Muscle layer of duodenum (tissue), 2 donors: Measurements from ENCODE around the gene UXT.
"Not testable (repeated sequence)": the region's sequence is repeated elsewhere in the genome, so short reads cannot be mapped to it uniquely, and the experiment has no call there.

ENCODE experiments used
- H3K27ac ChIP-seq: one replicate; pipeline ENCODE4 v1.7.0; 2013; ENCODE audit warnings: mild to moderate bottlenecking, low read length
- H3K27me3 ChIP-seq: one replicate; pipeline ENCODE4 v1.7.0; 2013; ENCODE audit warnings: low read depth, mild to moderate bottlenecking, control low read depth, low read length
- H3K36me3 ChIP-seq, 2 donors: one replicate each; pipeline ENCODE4 v1.7.0; 2013; ENCODE audit warnings: low read length in 2 of 2, control low read depth in 1 of 2, mild to moderate bottlenecking in 1 of 2; ENCODE audit not compliant: insufficient read depth in 2 of 2, control insufficient read depth in 1 of 2
- H3K4me1 ChIP-seq, 2 donors: one replicate each; pipeline ENCODE4 v1.7.0; 2013; ENCODE audit warnings: low read length in 2 of 2, mild to moderate bottlenecking in 2 of 2, control low read depth in 1 of 2, moderate library complexity in 1 of 2; ENCODE audit not compliant: insufficient read depth in 2 of 2, control insufficient read depth in 1 of 2
- H3K4me3 ChIP-seq, 2 donors: one replicate each; pipeline ENCODE4 v1.7.0; 2013; ENCODE audit warnings: low read length in 2 of 2, low read depth in 1 of 2, mild to moderate bottlenecking in 1 of 2
- H3K9me3 ChIP-seq, 2 donors: one replicate each; pipeline ENCODE4 v1.7.0; 2013; ENCODE audit warnings: low read length in 2 of 2, control low read depth in 1 of 2, mild to moderate bottlenecking in 1 of 2; ENCODE audit not compliant: control insufficient read depth in 1 of 2
- donor health status: healthy.

Gene UXT

DNA sequence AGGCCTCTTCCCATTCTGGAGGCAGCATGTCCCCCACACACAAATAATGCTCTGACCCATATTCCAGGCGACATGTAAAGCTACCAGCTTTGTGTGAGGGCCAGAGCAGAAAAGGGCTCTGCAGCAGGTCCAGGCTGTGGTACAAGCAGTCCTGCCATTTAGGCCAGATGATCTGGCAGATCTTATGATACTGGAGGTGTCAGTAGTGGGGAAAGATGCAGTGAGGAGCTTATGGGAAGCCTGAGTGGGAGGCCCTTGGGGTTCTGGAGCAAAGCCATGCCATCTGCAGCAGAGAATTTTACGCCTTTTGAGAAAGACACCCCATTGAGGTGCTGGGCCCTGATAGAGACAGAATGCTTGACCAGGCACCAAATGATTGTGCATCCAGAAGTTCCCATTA is 47.1 kb downstream of the UXT start:
- no peak overlapping the region for H3K27ac ChIP-seq
- H3K4me1 ChIP-seq: no peaks in the 10 kb centered on the region
- H3K9me3 ChIP-seq: no peaks in the 10 kb centered on the region
- no peak overlapping the region for H3K4me3 ChIP-seq
- no peaks in the 10 kb centered on the region for H3K36me3 ChIP-seq
- no peaks in the 10 kb centered on the region for H3K27me3 ChIP-seq

DNA sequence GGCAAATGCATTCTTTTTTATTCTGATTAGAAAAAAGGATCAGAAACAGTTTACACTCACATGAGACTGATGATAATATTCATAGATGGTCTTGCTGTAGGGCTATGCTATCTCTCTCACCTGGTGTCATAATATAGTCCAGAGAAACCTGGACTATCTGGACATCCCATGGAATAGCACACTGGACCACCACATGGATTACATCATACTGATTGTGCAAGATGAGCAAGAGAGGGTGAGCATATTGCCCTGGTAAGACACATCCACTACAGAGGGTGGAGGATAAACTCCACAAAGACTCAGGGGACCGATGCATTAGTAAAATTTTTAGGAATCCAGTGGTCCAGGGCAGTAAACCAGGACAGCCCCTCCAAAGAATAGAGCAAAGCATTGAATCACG is 47.5 kb downstream of the UXT start:
- Histone ChIP-seq H3K9me3 (no peaks in the 10 kb centered on the region), H3K4me3 (no peak overlapping the region), H3K27me3 (no peaks in the 10 kb centered on the region), H3K36me3 (no peaks in the 10 kb centered on the region), H3K27ac (no peak overlapping the region), H3K4me1 (no peaks in the 10 kb centered on the region)

DNA sequence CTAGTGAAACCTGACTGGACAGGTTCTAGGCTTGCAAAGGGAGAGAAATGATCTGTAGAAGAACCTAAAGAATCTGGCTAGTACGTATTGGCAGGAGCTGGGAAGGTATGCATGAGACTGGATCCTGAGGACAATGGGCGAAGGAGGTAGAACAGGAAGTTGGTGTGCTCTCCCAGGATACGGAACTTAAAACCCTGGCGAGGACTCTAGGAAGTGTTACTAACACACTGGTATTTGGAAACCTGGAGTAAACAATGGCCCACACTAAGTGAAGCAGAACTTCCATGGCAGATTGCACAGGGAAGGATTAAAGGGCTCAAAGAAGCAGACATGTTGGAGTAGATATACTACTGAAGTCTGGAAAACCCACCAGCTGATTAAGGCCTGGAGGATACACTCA is 48.5 kb downstream of the UXT start:
- Histone ChIP-seq H3K4me1 (no peaks in the 10 kb centered on the region), H3K36me3 (no peaks in the 10 kb centered on the region), H3K27me3 (no peaks in the 10 kb centered on the region), H3K27ac (no peak overlapping the region), H3K9me3 (no peaks in the 10 kb centered on the region), H3K4me3 (no peak overlapping the region)

DNA sequence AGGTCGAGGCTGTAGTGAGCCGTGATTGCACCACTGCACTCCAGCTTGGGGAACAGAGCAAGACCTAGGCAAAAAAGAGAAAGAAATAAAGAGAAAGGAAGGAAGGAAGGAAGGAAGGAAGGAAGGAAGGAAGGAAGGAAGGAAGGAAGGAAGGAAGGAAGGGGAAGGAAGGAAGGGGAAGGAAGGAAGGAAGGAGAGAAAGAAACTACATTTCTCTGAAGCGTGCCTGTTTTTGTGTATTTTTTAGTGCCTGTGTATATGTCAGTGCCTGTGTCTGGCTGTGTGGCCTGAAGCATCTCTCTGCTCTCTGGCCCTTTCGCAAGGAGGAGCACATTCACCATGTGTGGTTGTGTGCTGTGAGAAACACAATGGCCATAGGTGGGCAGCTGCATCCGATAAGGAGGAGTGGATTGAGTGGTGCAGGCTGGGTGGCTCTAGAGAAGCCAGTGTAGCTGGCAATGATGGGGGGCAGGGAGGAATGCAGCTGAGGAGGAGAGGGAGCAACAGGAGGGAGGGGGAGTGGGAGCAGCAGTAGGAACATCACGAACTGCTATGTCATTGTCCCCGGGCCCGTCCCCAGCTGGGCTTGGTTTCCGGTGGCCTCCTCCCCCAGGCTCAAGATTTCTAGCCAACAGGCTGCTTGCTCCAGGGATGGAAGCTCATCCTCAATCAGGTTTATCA is 50.7 kb downstream of the UXT start:
- no peaks in the 10 kb centered on the region for H3K4me1 ChIP-seq
- no peaks in the 10 kb centered on the region for H3K27me3 ChIP-seq
- no peak overlapping the region for H3K4me3 ChIP-seq
- H3K27ac ChIP-seq: no peak overlapping the region
- H3K9me3 ChIP-seq: no peaks in the 10 kb centered on the region
- H3K36me3 ChIP-seq: no peaks in the 10 kb centered on the region

DNA sequence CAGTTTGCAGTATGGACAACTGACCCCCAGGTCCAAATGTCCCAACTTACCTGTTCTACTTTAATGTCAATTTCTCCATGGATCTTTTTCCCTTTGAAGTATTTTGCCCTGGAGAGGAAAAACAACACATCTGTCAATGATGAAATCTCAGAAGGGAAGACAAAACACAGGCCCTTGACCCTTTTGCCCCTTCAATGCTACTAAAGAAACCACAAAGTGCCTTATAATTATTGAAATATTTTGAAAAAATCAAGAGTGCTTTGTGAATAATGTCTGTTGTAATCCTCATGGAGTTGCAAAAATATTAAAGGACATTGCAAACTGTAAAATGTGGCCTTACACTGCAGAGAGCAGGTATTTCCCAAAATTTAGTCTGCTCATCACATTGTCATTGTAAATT is 51.9 kb downstream of the UXT start:
- H3K4me3 ChIP-seq: no peak overlapping the region
- no peaks in the 10 kb centered on the region for H3K27me3 ChIP-seq
- H3K9me3 ChIP-seq: no peaks in the 10 kb centered on the region
- H3K27ac ChIP-seq: no peak overlapping the region
- H3K4me1 ChIP-seq: no peaks in the 10 kb centered on the region
- no peaks in the 10 kb centered on the region for H3K36me3 ChIP-seq

DNA sequence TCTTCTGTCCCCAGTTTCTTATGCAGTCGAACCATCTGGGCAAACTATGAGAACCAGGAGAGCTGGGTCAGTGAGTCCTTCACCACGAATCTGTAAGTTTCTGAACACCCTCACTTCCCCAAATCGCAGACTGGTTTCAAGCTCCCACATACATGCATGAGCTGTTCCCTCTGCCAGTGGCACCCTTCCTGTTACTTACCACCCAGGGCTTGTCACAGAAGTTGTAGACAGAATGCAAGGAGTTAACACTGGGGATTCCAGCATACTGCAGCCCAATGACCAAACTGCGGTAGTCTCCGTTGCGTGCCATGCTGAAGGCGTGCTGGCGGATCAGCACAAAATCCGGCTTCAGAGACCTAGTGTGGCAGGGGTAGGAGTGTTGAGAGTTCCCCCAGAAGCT is 54.0 kb downstream of the UXT start:
- Histone ChIP-seq H3K4me1 (no peaks in the 10 kb centered on the region), H3K36me3 (no peaks in the 10 kb centered on the region), H3K4me3 (no peak overlapping the region), H3K27ac (no peak overlapping the region), H3K27me3 (no peaks in the 10 kb centered on the region), H3K9me3 (no peaks in the 10 kb centered on the region)

GRCh38 chrX:47603125-47603524 is 55.9 kb downstream of the UXT start:
- not testable (repeated sequence) for H3K36me3 ChIP-seq, H3K4me1 ChIP-seq, H3K27ac ChIP-seq, H3K4me3 ChIP-seq, H3K9me3 ChIP-seq, H3K27me3 ChIP-seq
